H9 (cell line): ENCODE data around the gene MYO7B. TPM values are rescaled to one million over a fixed set of nuclear protein-coding genes. Genes with fewer than 3 reads are reported as not detected.

Experiments
- DNase-seq: peaks from one replicate; pipeline ENCODE4 v3.0.0-alpha.2; 2017
- H2AFZ ChIP-seq: one replicate; pipeline ENCODE4 v1.6.1; 2013; ENCODE audit warnings: mild to moderate bottlenecking, low read length, control low read depth, moderate library complexity
- H2AK5ac ChIP-seq: 2 replicates; pipeline ENCODE4 v1.6.1; 2013; ENCODE audit warnings: low read length, control low read depth, mixed read lengths; ENCODE audit not compliant: insufficient read length
- H2BK120ac ChIP-seq: one replicate; pipeline ENCODE4 v1.6.1; 2013; ENCODE audit warnings: low read depth, mild to moderate bottlenecking, low read length, control low read depth, inconsistent platforms; ENCODE audit not compliant: poor library complexity, severe bottlenecking
- H2BK12ac ChIP-seq: 2 replicates; pipeline ENCODE4 v1.6.1; 2013; ENCODE audit warnings: low read length, control low read depth, mixed read lengths, low read depth; ENCODE audit not compliant: insufficient read length
- H2BK15ac ChIP-seq: 2 replicates; pipeline ENCODE4 v1.6.1; 2013; ENCODE audit warnings: low read depth, low read length, control low read depth
- H2BK20ac ChIP-seq: one replicate; pipeline ENCODE4 v1.6.1; 2013; ENCODE audit warnings: low read depth, mild to moderate bottlenecking, low read length, control low read depth, inconsistent platforms; ENCODE audit not compliant: poor library complexity, severe bottlenecking
- H2BK5ac ChIP-seq: 2 replicates; pipeline ENCODE4 v1.6.1; 2013; ENCODE audit warnings: low read length, control low read depth, mixed read lengths; ENCODE audit not compliant: insufficient read length
- H3K14ac ChIP-seq: 2 replicates; pipeline ENCODE4 v1.6.1; 2013; ENCODE audit warnings: low read length, control low read depth; ENCODE audit not compliant: insufficient read depth
- H3K18ac ChIP-seq: 2 replicates; pipeline ENCODE4 v1.6.1; 2013; ENCODE audit warnings: low read depth, mild to moderate bottlenecking, mixed read lengths, low read length, control low read depth; ENCODE audit not compliant: insufficient read length
- H3K23ac ChIP-seq: 2 replicates; pipeline ENCODE4 v1.6.1; 2013; ENCODE audit warnings: low read length, control low read depth, mixed read lengths, low read depth; ENCODE audit not compliant: insufficient read length
- H3K23me2 ChIP-seq: 2 replicates; pipeline ENCODE4 v1.6.1; 2013; ENCODE audit warnings: low read depth, mild to moderate bottlenecking, mixed read lengths, low read length, control low read depth; ENCODE audit not compliant: insufficient read length, poor library complexity, severe bottlenecking
- H3K27ac ChIP-seq: 2 replicates; pipeline ENCODE4 v1.5.1; 2013; ENCODE audit warnings: low read length, control low read depth, mixed read lengths, low read depth; ENCODE audit not compliant: insufficient read length
- H3K27me3 ChIP-seq: 2 replicates; pipeline ENCODE4 v1.6.1; 2013; ENCODE audit warnings: low read length, control low read depth, inconsistent platforms; ENCODE audit not compliant: insufficient read depth
- H3K4ac ChIP-seq: 2 replicates; pipeline ENCODE4 v1.6.1; 2013; ENCODE audit warnings: low read depth, mild to moderate bottlenecking, control low read depth, inconsistent platforms, low read length, moderate library complexity
- H3K4me1 ChIP-seq: 2 replicates; pipeline ENCODE4 v1.6.1; 2013; ENCODE audit warnings: low read length, control low read depth, inconsistent platforms; ENCODE audit not compliant: insufficient read depth
- H3K4me2 ChIP-seq: 2 replicates; pipeline ENCODE4 v1.6.1; 2013; ENCODE audit warnings: low read length, control low read depth, mixed read lengths; ENCODE audit not compliant: insufficient read length, insufficient read depth
- H3K56ac ChIP-seq: 2 replicates; pipeline ENCODE4 v1.6.1; 2013; ENCODE audit warnings: low read depth, mild to moderate bottlenecking, mixed read lengths, low read length, control low read depth; ENCODE audit not compliant: insufficient read length
- H3K79me1 ChIP-seq: 2 replicates; pipeline ENCODE4 v1.6.1; 2013; ENCODE audit warnings: low read depth, mild to moderate bottlenecking, moderate library complexity, low read length, control low read depth, inconsistent platforms; ENCODE audit not compliant: insufficient read depth, poor library complexity, severe bottlenecking
- H3K79me2 ChIP-seq: 2 replicates; pipeline ENCODE4 v1.6.1; 2013; ENCODE audit warnings: low read length, control low read depth, inconsistent platforms; ENCODE audit not compliant: insufficient read depth
- H3K9ac ChIP-seq: 2 replicates; pipeline ENCODE4 v1.6.1; 2013; ENCODE audit warnings: low read length, control low read depth, mixed read lengths; ENCODE audit not compliant: insufficient read length; ENCODE audit errors: extremely low read depth
- H3K9me3 ChIP-seq: one replicate; pipeline ENCODE4 v1.6.1; 2013; ENCODE audit warnings: low read depth, low read length, inconsistent platforms; ENCODE audit not compliant: control insufficient read depth
- H3T11ph ChIP-seq: one replicate; pipeline ENCODE4 v1.6.1; 2013; ENCODE audit warnings: mild to moderate bottlenecking, low read length, control low read depth, inconsistent platforms
- H4K20me1 ChIP-seq: one replicate; pipeline ENCODE4 v1.6.1; 2013; ENCODE audit not compliant: control insufficient read depth, insufficient read length, insufficient read depth
- H4K5ac ChIP-seq: 2 replicates; pipeline ENCODE4 v1.6.1; 2013; ENCODE audit warnings: low read depth, mild to moderate bottlenecking, mixed read lengths, low read length, control low read depth; ENCODE audit not compliant: insufficient read length
- H4K8ac ChIP-seq: replicated peaks from 2 replicates; pipeline ENCODE4 v1.6.1; 2013; ENCODE audit warnings: low read length, control low read depth, mixed read lengths, low read depth; ENCODE audit not compliant: insufficient read length
- H4K91ac ChIP-seq: 2 replicates; pipeline ENCODE4 v1.6.1; 2013; ENCODE audit warnings: low read depth, mild to moderate bottlenecking, moderate library complexity, mixed read lengths, low read length, control low read depth; ENCODE audit not compliant: insufficient read length
- H3K27ac Mint-ChIP-seq, 3 experiments: 2 replicates in 2 of 3; 3 replicates in 1 of 3; pipeline ENCODE4 v1.8.0; 2020 to 2021; ENCODE audit warnings: mixed read lengths in 3 of 3, mild to moderate bottlenecking in 1 of 3, moderate library complexity in 1 of 3
- H3K27me3 Mint-ChIP-seq: 2 replicates; pipeline ENCODE4 v1.8.0; 2021; ENCODE audit warnings: low read depth, mild to moderate bottlenecking, moderate library complexity, mixed read lengths
- H3K36me3 Mint-ChIP-seq, 3 experiments: 2 replicates in 2 of 3; 3 replicates in 1 of 3; pipeline ENCODE4 v1.8.0; 2020 to 2021; ENCODE audit warnings: low read depth in 3 of 3, mixed read lengths in 3 of 3; ENCODE audit not compliant: insufficient read depth in 1 of 3
- H3K4me1 Mint-ChIP-seq, 2 experiments: 2 replicates each; pipeline ENCODE4 v1.8.0; 2020; ENCODE audit warnings: mixed read lengths in 2 of 2
- H3K4me3 Mint-ChIP-seq, 2 experiments: 2 replicates in 1 of 2; 3 replicates in 1 of 2; pipeline ENCODE4 v1.8.0; 2020 to 2021; ENCODE audit warnings: mild to moderate bottlenecking in 2 of 2, mixed read lengths in 2 of 2, moderate library complexity in 1 of 2
- H3K9me3 Mint-ChIP-seq, 2 experiments: 2 replicates in 1 of 2; 3 replicates in 1 of 2; pipeline ENCODE4 v1.8.0; 2020; ENCODE audit warnings: mild to moderate bottlenecking in 2 of 2, mixed read lengths in 2 of 2, moderate library complexity in 1 of 2
- CTCF ChIP-seq: fragments of 200-600 bp; sonication (generic); conservative IDR thresholded peaks from 3 replicates; pipeline ENCODE4 v1.8.0; 2021; ENCODE audit warnings: antibody characterized with exemption, mild to moderate bottlenecking
- WGBS: extraction: QIAGEN DNeasy Blood & Tissue Kit; methylation state at CpG from one replicate; pipeline ENCODE4 v1.1.7; 2013; ENCODE audit warnings: missing lambda C conversion rate, low lambda C conversion rate, mixed read lengths; ENCODE audit not compliant: insufficient read length; ENCODE audit errors: extremely low coverage; 5-methylcytosine and 5-hydroxymethylcytosine counted together
- total RNA-seq: library from RNA; stranded (reverse); gene quantifications from 2 replicates; pipeline ENCODE4 v1.2.1, GENCODE V29; 2021

MYO7B gene
- total RNA-seq, 1 experiment from 2014 or later: not detected

GRCh38 chr2:127536707-127537541 is 1.4 kb downstream of the MYO7B start:
- Histone ChIP-seq H3K23me2 (no peaks in the 10 kb centered on the region), H3K9ac (no peak overlapping the region), H4K8ac (no peak overlapping the region), H4K91ac (no peak overlapping the region), H2BK120ac (no peak overlapping the region), H2BK5ac (no peak overlapping the region), H3K4ac (no peak overlapping the region), H3K79me1 (no peaks in the 10 kb centered on the region), H3K18ac (no peak overlapping the region), H3K56ac (no peak overlapping the region), H2BK15ac (no peak overlapping the region), H2BK20ac (no peak overlapping the region), H3K4me2 (no peak overlapping the region), H3K14ac (no peak overlapping the region), H4K20me1 (no peaks in the 10 kb centered on the region), H2BK12ac (no peak overlapping the region), H3K9me3 (no peaks in the 10 kb centered on the region), H3K79me2 (no peaks in the 10 kb centered on the region), H3K23ac (no peak overlapping the region), H2AK5ac (no peak overlapping the region), H3K4me1 (no peaks in the 10 kb centered on the region), H3K27me3 (no peaks in the 10 kb centered on the region), H4K5ac (no peak overlapping the region), H3K27ac (no peak overlapping the region), H2AFZ (no peak overlapping the region), H3T11ph (no peak overlapping the region)
- no peak overlapping the region; a peak in 1 of 7 replicates for H3K27ac Mint-ChIP-seq
- WGBS: no CpG with 5 or more reads among the region's 7 CpGs
- H3K36me3 Mint-ChIP-seq: no peaks in the 10 kb centered on the region
- DNase-seq: no peak
- TF ChIP-seq CTCF: no peak
- no peaks in the 10 kb centered on the region for H3K4me1 Mint-ChIP-seq
- H3K9me3 Mint-ChIP-seq: no peaks in the 10 kb centered on the region
- H3K4me3 Mint-ChIP-seq: no peak overlapping the region
- peaks cover 42% of the 10 kb centered on the region for H3K27me3 Mint-ChIP-seq
